OCI-LY7 (cell line): ENCODE data around the gene DFFB. TPM values are rescaled to one million over a fixed set of nuclear protein-coding genes. Genes with fewer than 3 reads are reported as not detected.

Experiments used
- BruUV-seq: library from RNA; stranded (reverse); fragments of 400-500 nt; replicated peaks from 2 replicates; lab custom pipeline; 2021; lab: Mats Ljungman, UMichigan
- CTCF ChIA-PET: fragments of 300-600 bp; sonication (Branson Sonifier 250); formaldehyde crosslinking; loops from one replicate; lab custom pipeline; 2022; ENCODE audit warnings: antibody characterized with exemption; ENCODE audit not compliant: unreplicated experiment; lab: Charles Lee
- POLR2A ChIA-PET: fragments of 300-600 bp; sonication (Branson Sonifier 250); formaldehyde crosslinking; loops from one replicate; lab custom pipeline; 2022; ENCODE audit warnings: antibody characterized with exemption; lab: Charles Lee
- DNase-seq: peaks from one replicate; pipeline ENCODE4 v3.0.0-alpha.2; 2015; ENCODE audit warnings: low spot score
- H2AFZ ChIP-seq: fragments of 200-600 bp; sonication (generic), shearing (Covaris generic); 2 replicates; pipeline ENCODE4 v1.6.1; 2014; ENCODE audit warnings: mild to moderate bottlenecking, antibody characterized with exemption, low read length, moderate library complexity
- H3K27ac ChIP-seq: fragments of 200-600 bp; sonication (generic); 2 replicates; pipeline ENCODE4 v1.5.1; 2014; ENCODE audit warnings: mixed run types, low read depth, mild to moderate bottlenecking, moderate library complexity, low read length, inconsistent platforms; ENCODE audit not compliant: poor library complexity, severe bottlenecking
- H3K36me3 ChIP-seq: fragments of 200-600 bp; sonication (generic); 2 replicates; pipeline ENCODE4 v1.6.1; 2014; ENCODE audit warnings: mild to moderate bottlenecking, antibody characterized with exemption, low read length, moderate library complexity, mixed read lengths; ENCODE audit not compliant: insufficient read depth
- H3K4me1 ChIP-seq: fragments of 200-600 bp; sonication (generic); 2 replicates; pipeline ENCODE4 v1.5.1; 2014; ENCODE audit warnings: mild to moderate bottlenecking, low read length; ENCODE audit not compliant: insufficient read depth, poor library complexity, severe bottlenecking
- H3K4me2 ChIP-seq: fragments of 200-600 bp; sonication (generic); 2 replicates; pipeline ENCODE4 v1.6.1; 2014; ENCODE audit warnings: mild to moderate bottlenecking, low read length
- H3K4me3 ChIP-seq: fragments of 200-600 bp; sonication (generic); 2 replicates; pipeline ENCODE4 v1.5.1; 2014; ENCODE audit warnings: mild to moderate bottlenecking, low read depth, low read length; ENCODE audit not compliant: poor library complexity, severe bottlenecking
- H3K79me2 ChIP-seq: fragments of 200-600 bp; sonication (generic); 2 replicates; pipeline ENCODE4 v1.6.1; 2016; ENCODE audit warnings: low read depth, mild to moderate bottlenecking, low read length, moderate library complexity, mixed read lengths; ENCODE audit not compliant: insufficient read depth
- H3K9me2 ChIP-seq: fragments of 200-600 bp; sonication (generic); 2 replicates; pipeline ENCODE4 v1.6.1; 2016; ENCODE audit warnings: mild to moderate bottlenecking, low read length, mixed read lengths; ENCODE audit not compliant: insufficient read depth
- H3K9me3 ChIP-seq: fragments of 200-600 bp; sonication (generic); 2 replicates; pipeline ENCODE4 v1.6.1; 2014; ENCODE audit warnings: mild to moderate bottlenecking, mixed run types, low read length, mixed read lengths
- H4K20me1 ChIP-seq: fragments of 200-600 bp; sonication (generic); 2 replicates; pipeline ENCODE4 v1.6.1; 2014; ENCODE audit warnings: mild to moderate bottlenecking, antibody characterized with exemption, low read length, moderate library complexity, mixed read lengths; ENCODE audit not compliant: insufficient read depth
- CTCF ChIP-seq: fragments of 200-600 bp; sonication (generic); conservative IDR thresholded peaks from 2 replicates; pipeline ENCODE4 v1.5.1; 2014; ENCODE audit warnings: mild to moderate bottlenecking, antibody characterized with exemption, low read length, moderate library complexity, mixed read lengths
- EZH2phosphoT487 ChIP-seq: fragments of 200-600 bp; sonication (generic); IDR thresholded peaks from 2 replicates; pipeline ENCODE4 v1.6.1; 2018; ENCODE audit warnings: low read depth, borderline replicate concordance, mild to moderate bottlenecking, mixed run types, antibody characterized with exemption, low read length, moderate library complexity, mixed read lengths
- intact Hi-C: fragments of 100-400 bp; cut with micrococcal nuclease; formaldehyde crosslinking; loops from one replicate; pipeline ENCODE4 v1.10.0; 2022; ENCODE audit not compliant: unreplicated experiment
- total RNA-seq, 2 experiments: library from RNA; depleted of rRNA in 1 of 2; stranded (reverse); fragments of >200 nt in 1 of 2; shearing (Covaris generic) in 1 of 2; gene quantifications; 2 replicates each; pipeline ENCODE4 v1.2.3, GENCODE V29; 2014 to 2022

DFFB gene
- total RNA-seq, 2 experiments from 2014 or later, result 15.2 to 17.9 TPM

- intact Hi-C loops, result loop anchor here (2.0 to 5.0 kb wide), 5 partner anchors 106 to 1320 kb away; partner anchors contain the start of genes LRRC47 and SMIM1
- CTCF ChIA-PET, result interaction anchor here (0.6 to 1.9 kb wide), 3 partner anchors 9 to 145 kb away, joined by 6 to 9 read pairs (median 7); partner anchors contain the start of genes CEP104 and DFFB
- Histone ChIP-seq H3K4me1 (peaks cover 77% of the 10 kb centered on the region), H3K27ac (peak overlapping the region; percentile 100), H3K4me3 (peak overlapping the region; percentile 96), H3K4me2 (peak overlapping the region; percentile 88), H2AFZ (no peak overlapping the region), H3K36me3 (peaks cover 11% of the 10 kb centered on the region), H4K20me1 (no peaks in the 10 kb centered on the region), H3K9me2 (no peaks in the 10 kb centered on the region), H3K79me2 (peaks cover 58% of the 10 kb centered on the region), H3K9me3 (peaks cover 12% of the 10 kb centered on the region; the same call in 1 of the 2 replicates)
- TF ChIP-seq CTCF (no peak), EZH2phosphoT487 (no peak)
- DNase-seq, result peak; percentile 86
- POLR2A ChIA-PET, result interaction anchor here (0.6 to 4.6 kb wide), 9 partner anchors 9 to 171 kb away, joined by 3 to 31 read pairs (median 6); no protein-coding TSS in a partner anchor
- BruUV-seq, result no TSS peak
Observed at GRCh38 chr1:3902571-3903091, 45.4 kb downstream of the DFFB start.

- peak overlapping the region; percentile 100 for H3K27ac ChIP-seq
- TF ChIP-seq EZH2phosphoT487, result no peak
- no peak for TF ChIP-seq CTCF
- H4K20me1 ChIP-seq, result no peaks in the 10 kb centered on the region
- peaks cover 81% of the 10 kb centered on the region for H3K4me1 ChIP-seq
- no peaks in the 10 kb centered on the region for H3K9me2 ChIP-seq
- peak overlapping the region; percentile 96 for H3K4me3 ChIP-seq
- intact Hi-C loops, result loop anchor here (2.0 to 5.0 kb wide), 5 partner anchors 107 to 1319 kb away; partner anchors contain the start of genes LRRC47 and SMIM1
- peaks cover 5% of the 10 kb centered on the region; the same call in 1 of the 2 replicates for H3K9me3 ChIP-seq
- peak; percentile 88 for DNase-seq
- no peak overlapping the region; the same call in 1 of the 2 replicates for H2AFZ ChIP-seq
- H3K36me3 ChIP-seq, result peaks cover 3% of the 10 kb centered on the region
- ChIA-PET POLR2A (interaction anchor here (1.0 to 4.6 kb wide), 9 partner anchors 10 to 167 kb away, joined by 3 to 31 read pairs (median 6); no protein-coding TSS in a partner anchor), CTCF (interaction anchor here (0.6 to 1.9 kb wide), 5 partner anchors 8 to 144 kb away, joined by 3 to 9 read pairs (median 6); partner anchors contain the start of genes CEP104 and DFFB)
- H3K79me2 ChIP-seq, result peaks cover 58% of the 10 kb centered on the region
- H3K4me2 ChIP-seq, result peak overlapping the region; percentile 88
- no TSS peak for BruUV-seq
Observed at GRCh38 chr1:3903141-3904005, 46.1 kb downstream of the DFFB start.
